Mucosa of rectum (tissue), 2 donors: Measurements from ENCODE around the gene GDF10.

Experiments used
- H3K27ac ChIP-seq, 2 donors: one replicate each; pipeline ENCODE4 v1.7.0; 2013; ENCODE audit warnings: inconsistent platforms in 2 of 2, low read depth in 2 of 2, low read length in 2 of 2
- H3K27me3 ChIP-seq, 2 donors: one replicate each; pipeline ENCODE4 v1.7.0; 2013; ENCODE audit warnings: low read length in 2 of 2; ENCODE audit not compliant: control insufficient read depth in 2 of 2, insufficient read depth in 2 of 2
- H3K36me3 ChIP-seq, 2 donors: one replicate each; pipeline ENCODE4 v1.7.0; 2013; ENCODE audit warnings: low read length in 2 of 2; ENCODE audit not compliant: control insufficient read depth in 2 of 2, insufficient read depth in 2 of 2
- H3K4me1 ChIP-seq, 2 donors: one replicate each; pipeline ENCODE4 v1.7.0; 2013; ENCODE audit warnings: low read length in 2 of 2, mild to moderate bottlenecking in 1 of 2; ENCODE audit not compliant: control insufficient read depth in 2 of 2, insufficient read depth in 2 of 2
- H3K4me3 ChIP-seq, 2 donors: one replicate each; pipeline ENCODE4 v1.7.0; 2013; ENCODE audit warnings: low read length in 2 of 2
- H3K9ac ChIP-seq, 2 donors: one replicate each; pipeline ENCODE4 v1.7.0; 2013; ENCODE audit warnings: low read length in 2 of 2, low read depth in 1 of 2, mild to moderate bottlenecking in 1 of 2
- H3K9me3 ChIP-seq, 2 donors: one replicate each; pipeline ENCODE4 v1.7.0; 2013; ENCODE audit warnings: low read length in 2 of 2; ENCODE audit not compliant: control insufficient read depth in 2 of 2
- donor health status: healthy.
- donor health status: Normal muscosa, but diverticular disease.

The GDF10 gene

DNA sequence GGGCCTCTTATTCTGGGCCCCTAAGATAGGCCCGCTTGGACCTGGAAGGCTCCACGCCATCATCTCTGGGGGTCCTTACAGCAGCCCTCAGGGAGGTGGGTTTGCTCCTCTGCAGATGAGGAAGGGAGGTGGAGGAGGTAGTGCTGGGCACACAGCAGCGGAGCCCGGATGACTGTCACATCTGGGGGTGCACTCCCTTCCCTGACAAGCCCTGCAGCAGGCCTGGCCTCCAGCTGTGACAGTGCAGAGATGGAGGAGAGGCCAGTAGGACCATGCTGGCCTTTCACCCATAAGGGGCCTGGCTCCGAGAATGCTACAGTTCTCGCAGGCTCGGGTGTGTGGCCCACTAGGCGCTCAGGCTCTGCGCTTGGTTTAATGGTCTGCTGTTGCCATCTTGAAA, 31.5 kb downstream of the GDF10 start:
- Histone ChIP-seq H3K4me1 (peaks cover 14 to 23% of the 10 kb centered on the region in 2 donors), H3K9ac (no peak overlapping the region), H3K9me3 (no peaks in the 10 kb centered on the region), H3K36me3 (no peaks in the 10 kb centered on the region), H3K27ac (peak overlapping the region; percentile 16 to 75), H3K4me3 (no peak overlapping the region), H3K27me3 (no peaks in the 10 kb centered on the region)

DNA sequence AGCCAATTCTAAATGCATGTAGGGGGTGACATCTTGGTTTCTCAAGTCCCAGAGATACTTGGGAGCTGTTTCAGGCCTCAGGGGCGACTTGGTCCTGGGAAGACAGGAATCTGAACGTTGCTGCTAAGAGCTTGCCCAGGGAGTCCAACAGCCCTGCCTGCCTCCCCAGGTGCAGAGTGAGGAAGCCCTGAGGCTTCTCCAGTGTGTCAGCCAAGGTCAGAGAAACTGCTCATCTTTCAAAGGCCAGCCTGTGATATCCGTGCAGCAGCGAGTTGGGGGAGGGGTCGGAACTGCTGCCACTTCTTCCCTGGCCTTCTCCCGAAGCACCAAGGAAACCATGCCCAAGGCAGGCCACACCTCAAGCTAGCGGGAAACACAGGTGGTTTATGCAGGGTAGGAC, 32.0 kb downstream of the GDF10 start:
- Histone ChIP-seq H3K4me3 (no peak overlapping the region), H3K4me1 (peaks cover 14 to 23% of the 10 kb centered on the region in 2 donors), H3K27ac (no peak overlapping the region), H3K27me3 (no peaks in the 10 kb centered on the region), H3K9ac (no peak overlapping the region), H3K36me3 (no peaks in the 10 kb centered on the region), H3K9me3 (no peaks in the 10 kb centered on the region)

DNA sequence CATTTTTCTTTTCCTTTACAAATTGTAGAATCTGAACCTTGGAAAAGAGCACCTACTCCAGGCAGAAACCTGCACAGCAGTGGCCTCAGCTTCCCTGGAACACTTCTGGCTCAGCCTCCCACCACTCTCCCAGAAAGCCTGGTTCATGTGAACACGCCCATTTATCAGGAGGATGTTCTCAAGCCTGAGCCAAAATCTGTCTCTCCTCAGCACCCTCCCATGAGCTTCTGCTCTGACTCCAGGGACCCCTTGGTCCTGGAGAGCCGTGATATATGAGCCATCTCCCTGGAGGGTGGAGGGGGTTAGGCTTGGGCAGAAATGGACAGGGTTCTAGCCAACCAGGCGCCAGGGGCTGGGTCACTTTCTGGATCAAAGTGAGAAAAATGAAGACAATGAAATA, 32.4 kb downstream of the GDF10 start:
- no peak overlapping the region for H3K9ac ChIP-seq
- no peak overlapping the region for H3K27ac ChIP-seq
- H3K4me3 ChIP-seq: no peak overlapping the region
- H3K36me3 ChIP-seq: no peaks in the 10 kb centered on the region
- H3K9me3 ChIP-seq: no peaks in the 10 kb centered on the region
- H3K27me3 ChIP-seq: no peaks in the 10 kb centered on the region
- H3K4me1 ChIP-seq: peaks cover 14 to 23% of the 10 kb centered on the region in 2 donors

DNA sequence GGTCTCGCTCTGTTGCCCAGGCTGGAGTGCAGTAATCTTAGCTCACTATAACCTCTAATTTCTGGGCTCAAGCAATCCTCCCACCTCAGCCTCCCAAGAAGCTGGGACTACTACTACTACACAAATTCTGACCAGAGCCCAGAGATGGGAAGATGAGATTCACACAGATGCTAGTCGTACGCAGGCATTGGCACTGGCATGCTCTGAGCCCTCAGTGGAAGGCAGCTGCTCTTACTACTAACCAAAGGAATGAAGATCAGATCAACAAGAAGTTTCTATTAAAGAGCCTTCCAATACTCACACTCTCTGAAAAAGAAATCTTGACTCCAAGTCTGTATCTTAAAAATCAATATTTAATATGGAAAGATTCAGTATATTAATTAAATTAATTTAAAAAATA, 32.9 kb downstream of the GDF10 start:
- no peaks in the 10 kb centered on the region for H3K9me3 ChIP-seq
- no peak overlapping the region for H3K27ac ChIP-seq
- no peak overlapping the region for H3K4me3 ChIP-seq
- H3K4me1 ChIP-seq: peaks cover 14 to 23% of the 10 kb centered on the region in 2 donors
- no peaks in the 10 kb centered on the region for H3K36me3 ChIP-seq
- no peak overlapping the region for H3K9ac ChIP-seq
- H3K27me3 ChIP-seq: no peaks in the 10 kb centered on the region

DNA sequence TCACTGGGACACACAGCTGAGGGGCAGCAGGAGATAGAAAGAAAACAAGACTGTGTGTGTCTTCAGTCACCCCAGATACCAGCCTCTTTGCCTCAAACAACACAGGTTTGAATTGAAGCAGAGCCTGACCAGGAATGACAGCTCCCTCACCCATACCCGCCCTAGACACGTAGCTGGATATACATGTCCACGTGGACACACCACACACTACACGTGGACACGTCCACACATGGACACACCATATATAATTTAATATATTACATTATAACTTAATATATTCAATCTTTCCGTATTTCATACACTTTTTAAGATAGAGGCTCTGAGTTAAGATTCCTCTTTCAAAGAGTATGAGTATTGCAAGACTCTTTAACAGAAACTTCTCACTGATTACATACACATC, 33.5 kb downstream of the GDF10 start:
- Histone ChIP-seq H3K4me1 (peaks cover 14 to 23% of the 10 kb centered on the region in 2 donors), H3K36me3 (no peaks in the 10 kb centered on the region), H3K27ac (no peak overlapping the region), H3K27me3 (no peaks in the 10 kb centered on the region), H3K9ac (no peak overlapping the region), H3K9me3 (no peaks in the 10 kb centered on the region), H3K4me3 (no peak overlapping the region)

DNA sequence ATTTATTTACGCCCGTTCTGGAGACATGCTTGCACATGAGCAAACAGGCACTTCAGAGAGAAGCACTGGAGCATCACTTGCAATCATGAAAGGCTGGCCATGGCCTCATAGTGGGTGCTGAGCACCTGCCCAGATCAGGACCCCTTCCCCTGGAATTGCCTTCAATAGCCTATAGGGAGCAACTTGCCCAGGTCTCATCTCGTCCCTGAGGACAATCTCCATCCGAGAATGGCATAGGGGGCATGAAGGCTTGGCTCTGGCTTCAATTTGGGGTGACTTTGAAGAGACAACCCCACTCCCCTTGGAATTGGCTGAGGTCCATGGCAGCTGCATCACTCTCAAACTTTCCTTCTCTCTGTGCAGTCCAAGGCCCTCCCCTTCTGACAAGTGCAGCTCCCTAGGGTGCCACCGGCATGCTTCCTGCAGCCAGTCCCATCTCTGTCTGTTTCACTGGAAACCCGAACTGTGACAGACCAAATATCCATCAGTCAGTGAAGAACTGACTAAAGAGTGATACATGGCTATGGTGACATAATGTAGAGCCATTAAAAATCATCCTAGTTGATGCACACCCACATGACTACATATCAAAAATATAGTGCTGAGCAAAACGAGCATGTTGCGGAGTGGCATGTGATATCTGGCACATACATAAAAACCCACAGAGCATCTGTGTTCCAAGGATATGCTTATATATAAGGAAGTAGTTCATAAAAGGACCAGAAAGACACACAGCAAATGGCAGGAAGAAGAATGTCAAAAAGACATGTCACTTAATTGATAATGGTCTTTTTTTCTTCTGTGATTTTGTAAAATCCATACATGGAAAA, 34.7 kb downstream of the GDF10 start:
- peaks cover 14 to 21% of the 10 kb centered on the region in 2 donors for H3K4me1 ChIP-seq
- H3K27ac ChIP-seq: no peak overlapping the region
- H3K4me3 ChIP-seq: no peak overlapping the region
- H3K9me3 ChIP-seq: no peaks in the 10 kb centered on the region
- H3K27me3 ChIP-seq: no peaks in the 10 kb centered on the region
- H3K36me3 ChIP-seq: no peaks in the 10 kb centered on the region
- H3K9ac ChIP-seq: no peak overlapping the region

DNA sequence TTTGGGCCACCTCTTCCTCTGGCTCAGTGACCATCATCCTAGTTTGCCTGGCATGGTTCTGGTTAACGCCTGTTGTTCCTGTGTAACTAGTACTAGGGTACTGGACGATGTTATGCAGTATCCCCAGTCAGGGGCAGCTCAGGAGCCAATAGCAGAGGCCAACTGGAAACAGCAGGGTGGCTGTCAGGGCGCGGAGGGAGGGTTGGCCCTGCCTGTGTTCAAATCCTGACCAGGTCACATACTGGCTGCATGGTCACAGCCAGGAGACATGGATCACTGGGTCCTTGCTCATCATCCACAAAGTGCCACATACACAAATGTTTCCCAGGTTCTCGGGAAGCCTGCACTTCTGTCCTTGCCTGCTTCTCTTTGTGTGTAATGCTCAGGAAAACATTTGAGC, 35.9 kb downstream of the GDF10 start:
- Histone ChIP-seq H3K9me3 (no peaks in the 10 kb centered on the region), H3K9ac (no peak overlapping the region), H3K27me3 (no peaks in the 10 kb centered on the region), H3K36me3 (no peaks in the 10 kb centered on the region), H3K27ac (no peak overlapping the region), H3K4me3 (no peak overlapping the region), H3K4me1 (peaks cover 10 to 19% of the 10 kb centered on the region in 2 donors)

DNA sequence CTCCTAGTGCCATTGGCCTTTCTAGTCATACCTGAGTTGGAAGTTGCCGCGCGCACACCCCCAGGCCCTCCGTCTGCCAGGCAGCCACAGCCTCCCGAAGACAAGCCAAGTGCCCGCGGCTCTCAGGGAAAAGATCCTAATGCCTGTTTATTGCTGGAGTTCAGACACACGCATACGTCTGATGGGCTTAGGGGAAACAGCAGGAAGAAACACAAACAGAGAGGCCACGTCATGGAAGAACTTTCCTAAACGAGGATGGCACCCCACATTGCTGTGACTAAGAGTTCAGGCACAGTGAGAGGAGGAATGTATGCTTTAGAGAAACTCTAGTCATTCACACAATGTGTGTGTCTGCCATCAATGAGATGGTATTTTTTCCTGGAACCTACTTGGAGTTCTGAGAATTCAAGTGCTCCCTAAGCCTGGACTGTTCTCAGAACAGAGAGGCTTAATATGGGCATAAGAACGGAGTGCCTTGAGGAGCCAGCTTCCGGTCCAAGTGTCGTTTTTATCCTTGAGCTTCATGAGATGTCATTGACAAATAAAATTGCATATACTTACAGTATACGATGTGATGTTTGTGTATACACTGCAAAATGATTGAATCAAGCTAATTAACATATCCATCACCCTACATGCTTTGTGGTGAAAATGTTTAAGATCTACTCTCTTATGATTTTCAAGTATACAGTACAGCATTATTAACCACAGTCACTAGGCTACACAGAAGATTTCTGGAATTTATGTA, 36.6 kb downstream of the GDF10 start:
- Histone ChIP-seq H3K4me1 (peaks cover 5 to 12% of the 10 kb centered on the region in 2 donors), H3K36me3 (no peaks in the 10 kb centered on the region), H3K27me3 (no peaks in the 10 kb centered on the region)

DNA sequence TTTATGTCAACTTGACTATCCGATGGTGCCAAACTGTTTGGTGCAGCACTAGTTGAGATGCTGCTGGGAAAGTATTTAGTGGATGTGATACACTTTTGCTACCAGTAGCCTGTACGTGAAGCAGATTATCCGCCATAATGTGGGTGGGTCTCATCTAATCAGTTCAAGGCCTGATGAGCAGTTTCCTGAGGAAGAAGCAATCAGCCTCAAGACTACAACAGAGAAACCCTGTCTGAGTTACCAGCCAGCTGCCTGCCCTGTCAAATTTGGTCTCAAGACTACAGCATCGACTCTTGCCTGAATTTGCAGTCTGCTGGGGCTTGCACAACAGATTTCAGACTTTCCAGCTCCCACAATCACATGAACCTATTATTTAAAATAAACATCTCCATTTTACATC, 37.3 kb downstream of the GDF10 start:
- Histone ChIP-seq H3K27me3 (no peaks in the 10 kb centered on the region), H3K9ac (no peak overlapping the region), H3K9me3 (no peaks in the 10 kb centered on the region), H3K4me3 (no peak overlapping the region), H3K27ac (no peak overlapping the region), H3K4me1 (peaks cover 5 to 7% of the 10 kb centered on the region in 2 donors), H3K36me3 (no peaks in the 10 kb centered on the region)

More for the DNA sequence above, 36.6 kb downstream of the GDF10 start:
- Histone ChIP-seq H3K9ac (no peak overlapping the region), H3K9me3 (no peaks in the 10 kb centered on the region), H3K4me3 (no peak overlapping the region), H3K27ac (no peak overlapping the region)

DNA sequence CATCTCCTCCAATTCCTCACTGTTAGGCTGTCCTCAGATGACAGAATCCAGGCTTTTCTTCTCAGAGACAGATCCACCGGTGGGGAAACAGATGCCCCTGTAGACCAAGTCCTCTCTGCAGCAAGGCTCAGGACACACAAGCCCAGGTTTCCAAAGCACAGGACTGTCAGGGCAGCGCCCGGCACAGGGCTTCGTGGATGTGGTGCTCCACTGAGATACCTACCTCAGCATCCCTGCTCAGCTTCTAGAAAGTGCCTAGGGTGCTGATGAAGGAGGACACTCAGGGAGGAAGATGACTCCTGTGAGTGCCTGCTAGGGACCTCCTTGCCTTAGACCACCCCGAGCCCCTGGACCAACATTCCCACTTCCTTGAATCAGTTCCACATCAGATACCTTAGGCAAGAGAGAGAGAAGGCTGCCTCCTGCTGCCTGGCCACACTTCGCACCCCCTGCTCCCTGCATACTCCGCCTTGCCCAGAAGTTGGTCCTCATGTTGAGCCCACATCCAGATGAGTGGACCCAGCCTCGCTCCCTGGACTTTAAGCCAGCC, 39.3 kb downstream of the GDF10 start:
- no peak overlapping the region for H3K4me3 ChIP-seq
- peaks cover 5 to 7% of the 10 kb centered on the region in 2 donors for H3K4me1 ChIP-seq
- H3K27me3 ChIP-seq: no peaks in the 10 kb centered on the region
- no peak overlapping the region for H3K27ac ChIP-seq
- H3K36me3 ChIP-seq: no peaks in the 10 kb centered on the region
- H3K9ac ChIP-seq: no peak overlapping the region
- no peaks in the 10 kb centered on the region for H3K9me3 ChIP-seq
